ENCODE results near the gene CFAP251.

The CFAP251 gene

GRCh38 chr12:122009741-122010140 is 91.3 kb downstream of the CFAP251 start:
- no peak for DNase-seq

GRCh38 chr12:122012184-122012583 is 93.8 kb downstream of the CFAP251 start:
- no peak for DNase-seq

- no peak for DNase-seq
These were observed 94.7 kb downstream of the CFAP251 start for GRCh38 chr12:122013136-122013535.

GRCh38 chr12:122013791-122014590 is 95.6 kb downstream of the CFAP251 start:
- DNase-seq, result no peak

GRCh38 chr12:122014781-122015180 is 96.4 kb downstream of the CFAP251 start:
- no peak for DNase-seq

GRCh38 chr12:122018457-122018856 is 100.1 kb downstream of the CFAP251 start:
- no peak for DNase-seq

- no peak for DNase-seq
These were observed 100.5 kb downstream of the CFAP251 start for GRCh38 chr12:122018937-122019336.

- no peak for DNase-seq
These were observed 102.4 kb downstream of the CFAP251 start for GRCh38 chr12:122020795-122021192.

GRCh38 chr12:122021193-122021821 is 102.9 kb downstream of the CFAP251 start:
- no peak for DNase-seq

- DNase-seq, result no peak
These were observed 103.5 kb downstream of the CFAP251 start, which contains the start of gene BCL7A for GRCh38 chr12:122021822-122022392. Gene BCL7A, plus strand, starts transcription at chr12:122021884. Its CDS starts 208 bp downstream, at chr12:122022092.

GRCh38 chr12:122022393-122023338 is 104.3 kb downstream of the CFAP251 start:
- no peak for DNase-seq

- DNase-seq, result peak; percentile 84
These were observed 105.1 kb downstream of the CFAP251 start for GRCh38 chr12:122023339-122024131.

GRCh38 chr12:122024132-122024785 is 105.9 kb downstream of the CFAP251 start:
- DNase-seq, result no peak

- DNase-seq, result no peak
These were observed 108.4 kb downstream of the CFAP251 start for GRCh38 chr12:122026706-122027333.

GRCh38 chr12:122028165-122028904 is 109.9 kb downstream of the CFAP251 start:
- DNase-seq, result no peak

- DNase-seq, result no peak
These were observed 110.6 kb downstream of the CFAP251 start for GRCh38 chr12:122028905-122029560.

- DNase-seq, result no peak
These were observed 111.4 kb downstream of the CFAP251 start for GRCh38 chr12:122029620-122030423.

GRCh38 chr12:122030424-122031035 is 112.1 kb downstream of the CFAP251 start:
- DNase-seq, result no peak
